Ishikawa (cell line): ENCODE data around the gene OSTM1.

Experiments used
- CEBPB ChIP-seq: IDR thresholded peaks from 2 replicates; pipeline ENCODE4 v1.6.1; 2012
- CREB1 ChIP-seq: IDR thresholded peaks from 2 replicates; pipeline ENCODE4 v1.6.1; 2012; ENCODE audit warnings: low read depth
- EGR1 ChIP-seq: IDR thresholded peaks from 2 replicates; pipeline ENCODE4 v1.6.1; 2012
- EP300 ChIP-seq: IDR thresholded peaks from 2 replicates; pipeline ENCODE4 v1.6.1; 2012; ENCODE audit warnings: borderline replicate concordance
- FOXM1 ChIP-seq: IDR thresholded peaks from 2 replicates; pipeline ENCODE4 v1.6.1; 2012; ENCODE audit warnings: low read depth, borderline replicate concordance
- NFIC ChIP-seq: IDR thresholded peaks from 2 replicates; pipeline ENCODE4 v1.6.1; 2012
- RAD21 ChIP-seq: IDR thresholded peaks from 2 replicates; pipeline ENCODE4 v1.6.1; 2012; ENCODE audit warnings: low read depth
- TAF1 ChIP-seq: IDR thresholded peaks from 2 replicates; pipeline ENCODE4 v1.6.1; 2012; ENCODE audit warnings: low read depth, mild to moderate bottlenecking
- TCF12 ChIP-seq: IDR thresholded peaks from 2 replicates; pipeline ENCODE4 v1.6.1; 2012; ENCODE audit warnings: low read depth
- TEAD4 ChIP-seq: IDR thresholded peaks from 2 replicates; pipeline ENCODE4 v1.6.1; 2012
- USF1 ChIP-seq: IDR thresholded peaks from 2 replicates; pipeline ENCODE4 v1.6.1; 2012
- YY1 ChIP-seq: IDR thresholded peaks from 2 replicates; pipeline ENCODE4 v1.6.1; 2012; ENCODE audit warnings: low read depth
- ZBTB7A ChIP-seq: IDR thresholded peaks from 2 replicates; pipeline ENCODE4 v1.6.1; 2012; ENCODE audit warnings: low read depth
- TF ChIP-seq, protein P1 (sequence below): IDR thresholded peaks from 2 replicates; pipeline ENCODE4 v1.6.1; 2012; ENCODE audit warnings: low read depth, mild to moderate bottlenecking
- TF ChIP-seq, protein P2 (sequence below): IDR thresholded peaks from 2 replicates; pipeline ENCODE4 v1.6.1; 2012

OSTM1 gene

GRCh38 chr6:108074359-108075144 is at the start of gene OSTM1:
OSTM1 (minus strand) TSS chr6:108074741; CDS start chr6:108074651, 90 bp downstream.
- TF ChIP-seq TEAD4 = 0 out of 2 replicates have a peak, but pooled peaks have one; percentile 22
- TF ChIP-seq, protein P1, sequence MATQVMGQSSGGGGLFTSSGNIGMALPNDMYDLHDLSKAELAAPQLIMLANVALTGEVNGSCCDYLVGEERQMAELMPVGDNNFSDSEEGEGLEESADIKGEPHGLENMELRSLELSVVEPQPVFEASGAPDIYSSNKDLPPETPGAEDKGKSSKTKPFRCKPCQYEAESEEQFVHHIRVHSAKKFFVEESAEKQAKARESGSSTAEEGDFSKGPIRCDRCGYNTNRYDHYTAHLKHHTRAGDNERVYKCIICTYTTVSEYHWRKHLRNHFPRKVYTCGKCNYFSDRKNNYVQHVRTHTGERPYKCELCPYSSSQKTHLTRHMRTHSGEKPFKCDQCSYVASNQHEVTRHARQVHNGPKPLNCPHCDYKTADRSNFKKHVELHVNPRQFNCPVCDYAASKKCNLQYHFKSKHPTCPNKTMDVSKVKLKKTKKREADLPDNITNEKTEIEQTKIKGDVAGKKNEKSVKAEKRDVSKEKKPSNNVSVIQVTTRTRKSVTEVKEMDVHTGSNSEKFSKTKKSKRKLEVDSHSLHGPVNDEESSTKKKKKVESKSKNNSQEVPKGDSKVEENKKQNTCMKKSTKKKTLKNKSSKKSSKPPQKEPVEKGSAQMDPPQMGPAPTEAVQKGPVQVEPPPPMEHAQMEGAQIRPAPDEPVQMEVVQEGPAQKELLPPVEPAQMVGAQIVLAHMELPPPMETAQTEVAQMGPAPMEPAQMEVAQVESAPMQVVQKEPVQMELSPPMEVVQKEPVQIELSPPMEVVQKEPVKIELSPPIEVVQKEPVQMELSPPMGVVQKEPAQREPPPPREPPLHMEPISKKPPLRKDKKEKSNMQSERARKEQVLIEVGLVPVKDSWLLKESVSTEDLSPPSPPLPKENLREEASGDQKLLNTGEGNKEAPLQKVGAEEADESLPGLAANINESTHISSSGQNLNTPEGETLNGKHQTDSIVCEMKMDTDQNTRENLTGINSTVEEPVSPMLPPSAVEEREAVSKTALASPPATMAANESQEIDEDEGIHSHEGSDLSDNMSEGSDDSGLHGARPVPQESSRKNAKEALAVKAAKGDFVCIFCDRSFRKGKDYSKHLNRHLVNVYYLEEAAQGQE = peak; percentile 62
- TF ChIP-seq TCF12 = 0 out of 2 replicates have a peak, but pooled peaks have one; percentile 25
- no peak for TF ChIP-seq CEBPB
- 0 out of 2 replicates have a peak, but pooled peaks have one; percentile 57 for TF ChIP-seq ZBTB7A
- TF ChIP-seq NFIC = peak; percentile 37; the same call in 1 of the 2 replicates
- TF ChIP-seq, protein P2, sequence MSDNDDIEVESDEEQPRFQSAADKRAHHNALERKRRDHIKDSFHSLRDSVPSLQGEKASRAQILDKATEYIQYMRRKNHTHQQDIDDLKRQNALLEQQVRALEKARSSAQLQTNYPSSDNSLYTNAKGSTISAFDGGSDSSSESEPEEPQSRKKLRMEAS = peak; percentile 92
- TF ChIP-seq EP300 = no peak
- no peak for TF ChIP-seq RAD21
- peak; percentile 55; the same call in 1 of the 2 replicates for TF ChIP-seq CREB1
- TF ChIP-seq USF1 = peak; percentile 93
- TF ChIP-seq EGR1 = no peak
- peak; percentile 75; the same call in 1 of the 2 replicates for TF ChIP-seq YY1
- no peak for TF ChIP-seq FOXM1
- peak; percentile 44 for TF ChIP-seq TAF1

GRCh38 chr6:108123946-108124345 is 49.4 kb upstream of the OSTM1 start:
- TF ChIP-seq FOXM1 (no peak), NFIC (peak; percentile 25; the same call in 1 of the 2 replicates), TCF12 (peak; percentile 32; the same call in 1 of the 2 replicates), CREB1 (no peak), YY1 (no peak), RAD21 (no peak), CEBPB (no peak), EP300 (no peak), EGR1 (no peak), TEAD4 (no peak), TAF1 (no peak)
- TF ChIP-seq, protein P1 = no peak
- TF ChIP-seq, protein P2 = 0 out of 2 replicates have a peak, but pooled peaks have one; percentile 9

DNA sequence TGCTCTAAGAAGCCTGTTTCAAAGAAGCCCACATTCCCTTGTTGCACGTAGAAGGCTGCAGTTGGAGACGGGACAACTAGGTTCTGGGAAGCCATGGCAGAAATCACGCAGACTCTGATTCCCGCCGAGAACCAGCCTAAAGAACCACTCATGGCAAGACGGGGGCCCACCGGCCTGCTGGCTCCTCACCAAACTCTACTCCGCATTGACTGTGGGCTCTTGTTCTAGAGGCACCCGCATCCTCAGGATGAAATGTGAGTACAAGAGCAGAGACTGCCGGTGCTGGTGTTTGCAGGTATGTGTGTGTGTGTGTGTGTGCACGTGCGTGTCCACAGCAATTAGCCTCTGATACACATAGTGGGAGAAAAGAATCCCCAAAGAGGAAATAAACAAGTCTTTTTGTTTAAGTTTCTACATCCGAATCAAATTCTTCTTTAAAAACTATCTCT is 49.0 kb upstream of the OSTM1 start:
- TF ChIP-seq, protein P2 = 0 out of 2 replicates have a peak, but pooled peaks have one; percentile 43
- TF ChIP-seq FOXM1 = no peak

DNA sequence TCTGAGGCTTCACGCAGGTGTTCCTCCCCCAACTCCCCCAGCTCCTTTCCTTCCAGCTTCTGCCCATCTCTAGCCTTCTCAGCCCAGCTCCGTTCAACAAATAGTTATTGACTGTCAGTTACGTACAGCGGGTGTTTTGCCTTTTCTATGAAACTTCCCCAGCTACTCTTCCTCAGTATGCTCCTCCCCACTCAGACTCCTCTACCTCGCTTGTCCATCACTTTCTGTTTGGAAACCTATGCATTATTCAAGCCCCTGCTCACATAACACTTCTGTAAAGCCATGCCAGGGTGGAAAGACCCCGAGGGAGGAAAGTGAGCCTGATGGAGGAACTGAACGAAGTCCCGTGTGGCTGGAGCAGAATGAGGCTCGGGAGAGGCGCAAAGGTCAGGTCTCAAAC is 47.1 kb upstream of the OSTM1 start:
- TF ChIP-seq RAD21 (no peak), TEAD4 (no peak), TCF12 (no peak), CEBPB (no peak), EGR1 (no peak), FOXM1 (no peak), NFIC (no peak), CREB1 (no peak), EP300 (no peak), ZBTB7A (no peak)
- TF ChIP-seq, protein P2 = no peak
- TF ChIP-seq, protein P1 = no peak
